ENCODE measurements around the gene TMEM129.

The TMEM129 gene

DNA sequence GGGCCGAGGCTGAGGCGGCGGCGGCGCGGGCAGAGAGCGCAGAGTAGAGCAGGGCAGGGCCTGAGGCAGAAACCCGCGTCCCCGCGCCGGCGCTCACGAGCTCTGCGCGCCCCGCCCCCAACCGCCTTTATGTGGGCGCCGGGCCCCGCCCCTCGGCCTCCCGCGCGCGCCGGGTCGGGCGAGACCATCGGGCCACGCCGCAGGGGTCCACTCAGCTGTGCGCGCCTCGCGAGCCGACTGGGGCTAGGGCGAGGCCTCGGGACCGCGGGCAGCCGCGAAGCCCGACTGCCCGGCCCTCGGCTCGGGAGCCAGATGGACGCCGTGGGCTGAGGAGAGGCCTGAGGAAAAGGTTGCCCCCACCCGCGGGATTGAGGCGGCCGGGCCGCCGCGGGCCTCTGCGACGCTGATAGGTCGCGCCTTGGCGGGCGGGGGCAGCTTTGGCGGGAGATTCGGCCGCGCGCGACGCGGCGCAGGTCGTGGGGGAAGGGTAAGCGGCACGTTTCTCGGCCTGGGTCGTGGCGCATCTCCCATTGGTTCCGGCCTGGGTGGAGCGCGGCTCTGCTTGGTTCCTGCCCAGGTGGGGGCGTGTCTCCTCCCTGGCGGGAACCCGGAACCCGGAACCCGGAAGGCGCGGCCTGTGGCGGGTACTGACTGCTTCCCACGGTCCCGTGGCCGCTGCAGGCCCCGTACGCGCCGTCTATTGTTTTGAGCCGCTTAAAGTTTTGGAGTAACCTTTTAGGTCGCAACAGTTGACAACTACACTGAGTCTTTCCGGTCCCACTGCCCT is 8.7 kb downstream of the TMEM129 start, which contains the start of gene SLBP (continued):
- TF ChIP-seq KLF16 (tag by site-specific recombination; IDR thresholded peaks at IDR 0.05) (peak; percentile 83), KLF7 (tag by site-specific recombination; IDR thresholded peaks at IDR 0.05; ENCODE audit: borderline replicate concordance) (peak; percentile 82; the same call in 1 of the 2 replicates), IKZF3 (tag by site-specific recombination; IDR thresholded peaks at IDR 0.05) (no peak), RBAK (tag by site-specific recombination; IDR thresholded peaks at IDR 0.05) (no peak), HOXD13 (CRISPR knock-in tag; IDR thresholded peaks at IDR 0.05; ENCODE audit: borderline replicate concordance) (peak; percentile 71; the same call in 1 of the 2 replicates), ZNF341 (tag by site-specific recombination; IDR thresholded peaks at IDR 0.05; ENCODE audit: low read depth) (no peak), GLI2 (tag by site-specific recombination; IDR thresholded peaks at IDR 0.05; ENCODE audit: borderline replicate concordance, low read depth) (no peak)

DNA sequence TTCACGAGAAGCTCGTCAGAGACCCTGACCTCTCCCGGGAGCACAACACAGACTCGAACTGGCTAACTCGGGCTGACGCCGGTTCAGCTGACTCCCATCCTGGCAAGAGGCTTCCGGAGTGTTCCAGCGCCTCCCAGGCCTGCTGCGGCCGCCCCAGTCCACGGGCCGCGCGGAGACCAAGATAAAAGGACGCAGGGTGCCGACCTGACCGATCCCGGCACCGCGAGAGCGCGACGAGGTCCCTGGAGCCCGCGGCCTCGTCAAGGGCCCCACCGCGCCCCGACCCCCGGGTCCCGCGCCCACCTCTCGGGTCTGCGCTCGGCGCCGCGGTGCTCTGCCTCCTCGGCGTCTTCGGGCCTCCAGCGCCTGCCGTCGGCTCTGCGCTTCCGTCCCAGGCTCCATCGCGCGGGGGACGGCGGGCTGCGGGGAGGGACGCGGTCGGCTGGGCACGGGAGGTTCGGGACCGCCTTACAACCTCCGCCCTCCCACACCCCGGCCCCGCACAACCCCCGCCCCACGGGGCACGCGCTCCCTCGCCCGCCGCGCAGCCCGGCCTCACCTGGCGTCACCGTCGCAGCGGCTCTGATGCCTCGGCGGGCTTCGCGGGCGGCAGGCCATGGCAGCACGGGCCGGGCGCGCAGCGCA is 9.4 kb downstream of the TMEM129 start:
- TF ChIP-seq ZFP69B (tag by site-specific recombination; IDR thresholded peaks at IDR 0.05) (no peak), ZSCAN23 (tag by site-specific recombination; IDR thresholded peaks at IDR 0.05) (no peak), ZBTB20 (tag by site-specific recombination; IDR thresholded peaks at IDR 0.05) (0 out of 2 replicates have a peak, but pooled peaks have one; percentile 4), ZNF76 (tag by site-specific recombination; IDR thresholded peaks at IDR 0.05; ENCODE audit: borderline replicate concordance, low read depth) (peak; percentile 65; the same call in 1 of the 2 replicates), ZEB2 (tag by site-specific recombination; IDR thresholded peaks at IDR 0.05) (0 out of 2 replicates have a peak, but pooled peaks have one; percentile 2), SP2 (tag by site-specific recombination; IDR thresholded peaks at IDR 0.05) (peak; percentile 14; the same call in 1 of the 2 replicates), GLIS2 (tag by site-specific recombination; IDR thresholded peaks at IDR 0.05) (peak; percentile 41; the same call in 1 of the 2 replicates), ZNF629 (tag by site-specific recombination; IDR thresholded peaks at IDR 0.05) (no peak), KLF8 (tag by site-specific recombination; IDR thresholded peaks at IDR 0.05) (0 out of 2 replicates have a peak, but pooled peaks have one; percentile 4)
- TF ChIP-seq, protein P1, sequence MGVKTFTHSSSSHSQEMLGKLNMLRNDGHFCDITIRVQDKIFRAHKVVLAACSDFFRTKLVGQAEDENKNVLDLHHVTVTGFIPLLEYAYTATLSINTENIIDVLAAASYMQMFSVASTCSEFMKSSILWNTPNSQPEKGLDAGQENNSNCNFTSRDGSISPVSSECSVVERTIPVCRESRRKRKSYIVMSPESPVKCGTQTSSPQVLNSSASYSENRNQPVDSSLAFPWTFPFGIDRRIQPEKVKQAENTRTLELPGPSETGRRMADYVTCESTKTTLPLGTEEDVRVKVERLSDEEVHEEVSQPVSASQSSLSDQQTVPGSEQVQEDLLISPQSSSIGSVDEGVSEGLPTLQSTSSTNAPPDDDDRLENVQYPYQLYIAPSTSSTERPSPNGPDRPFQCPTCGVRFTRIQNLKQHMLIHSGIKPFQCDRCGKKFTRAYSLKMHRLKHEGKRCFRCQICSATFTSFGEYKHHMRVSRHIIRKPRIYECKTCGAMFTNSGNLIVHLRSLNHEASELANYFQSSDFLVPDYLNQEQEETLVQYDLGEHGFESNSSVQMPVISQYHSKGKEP (tag by site-specific recombination; IDR thresholded peaks at IDR 0.05) = no peak
- TF ChIP-seq, protein P2, sequence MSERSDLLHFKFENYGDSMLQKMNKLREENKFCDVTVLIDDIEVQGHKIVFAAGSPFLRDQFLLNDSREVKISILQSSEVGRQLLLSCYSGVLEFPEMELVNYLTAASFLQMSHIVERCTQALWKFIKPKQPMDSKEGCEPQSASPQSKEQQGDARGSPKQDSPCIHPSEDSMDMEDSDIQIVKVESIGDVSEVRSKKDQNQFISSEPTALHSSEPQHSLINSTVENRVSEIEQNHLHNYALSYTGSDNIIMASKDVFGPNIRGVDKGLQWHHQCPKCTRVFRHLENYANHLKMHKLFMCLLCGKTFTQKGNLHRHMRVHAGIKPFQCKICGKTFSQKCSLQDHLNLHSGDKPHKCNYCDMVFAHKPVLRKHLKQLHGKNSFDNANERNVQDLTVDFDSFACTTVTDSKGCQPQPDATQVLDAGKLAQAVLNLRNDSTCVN (tag by site-specific recombination; optimal IDR thresholded peaks at IDR 0.05) = peak; percentile 73
- Histone ChIP-seq H3K4me3 (ENCODE audit: low read depth, low read length) (peak overlapping the region; percentile 85), H3K27ac (ENCODE audit: extremely low read depth, low read depth, low read length) (peak overlapping the region; percentile 99), H3K9me3 (ENCODE audit: control insufficient read depth, insufficient read depth, low read depth, low read length) (no peaks in the 10 kb centered on the region), H3K36me3 (ENCODE audit: control insufficient read depth in 2 of 2, insufficient read depth in 1 of 2, low read length in 2 of 2) (peaks cover 1 to 46% of the 10 kb centered on the region in 2 experiments; a peak in 2 of 3 replicates), H3K4me1 (ENCODE audit: control insufficient read depth, insufficient read depth, low read length) (no peaks in the 10 kb centered on the region)
- ChIA-PET CTCF (interaction anchor here (1.1 to 3.4 kb wide), 2 partner anchors 18 to 19 kb away, joined by 4 to 14 read pairs; no protein-coding TSS in a partner anchor), POLR2A (interaction anchor here (0.5 to 1.8 kb wide), 10 partner anchors 9 to 456 kb away, joined by 3 to 44 read pairs (median 3); partner anchors contain the start of genes TACC3 and TMEM129)

DNA sequence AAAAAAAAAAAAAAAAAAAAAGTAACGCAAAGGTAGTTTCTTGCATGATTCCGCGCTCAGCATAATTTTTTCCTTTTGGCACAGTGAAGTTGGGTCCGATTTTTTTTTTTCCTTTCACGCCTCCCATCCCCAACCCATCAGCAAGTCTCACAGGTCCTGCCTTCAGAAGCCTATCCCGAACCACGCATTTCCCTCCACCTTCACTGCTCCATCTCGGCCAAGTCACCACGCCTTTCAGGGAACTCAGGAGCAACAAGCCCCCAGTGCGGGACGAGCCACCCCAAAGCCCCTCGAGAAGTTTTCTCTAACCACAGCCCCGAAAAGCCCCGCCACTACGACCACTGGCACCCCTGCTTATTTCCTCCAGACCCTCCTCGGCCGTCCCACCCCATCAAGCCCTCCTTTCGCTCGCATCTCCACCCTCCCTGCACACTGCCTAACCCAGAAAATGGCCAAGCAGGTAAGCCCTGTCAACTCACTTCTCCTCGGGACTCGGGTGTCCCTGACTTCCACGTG is 10.0 kb downstream of the TMEM129 start:
- ChIA-PET POLR2A (interaction anchor here (0.5 to 1.8 kb wide), 3 partner anchors 9 to 96 kb away, joined by 3 to 44 read pairs (median 9); partner anchors contain the start of genes TACC3 and TMEM129), CTCF (interaction anchor here (1.1 kb wide), 1 partner anchor 18 kb away, joined by 4 read pairs; no protein-coding TSS in a partner anchor)
- peak overlapping the region; percentile 85 for H3K4me3 ChIP-seq (ENCODE audit: low read depth, low read length)
- H3K36me3 ChIP-seq (ENCODE audit: control insufficient read depth in 2 of 2, insufficient read depth in 1 of 2, low read length in 2 of 2) = peaks cover 4 to 45% of the 10 kb centered on the region in 2 experiments; a peak in 2 of 3 replicates
- no peaks in the 10 kb centered on the region for H3K9me3 ChIP-seq (ENCODE audit: control insufficient read depth, insufficient read depth, low read depth, low read length)
- no peaks in the 10 kb centered on the region for H3K4me1 ChIP-seq (ENCODE audit: control insufficient read depth, insufficient read depth, low read length)
- H3K27ac ChIP-seq (ENCODE audit: extremely low read depth, low read depth, low read length) = peak overlapping the region; percentile 99; the same call in 1 of the 2 replicates
- TF ChIP-seq KLF9 (tag by site-specific recombination; IDR thresholded peaks at IDR 0.05; ENCODE audit: low read depth) = 0 out of 2 replicates have a peak, but pooled peaks have one; percentile 16
- TF ChIP-seq, protein P3, sequence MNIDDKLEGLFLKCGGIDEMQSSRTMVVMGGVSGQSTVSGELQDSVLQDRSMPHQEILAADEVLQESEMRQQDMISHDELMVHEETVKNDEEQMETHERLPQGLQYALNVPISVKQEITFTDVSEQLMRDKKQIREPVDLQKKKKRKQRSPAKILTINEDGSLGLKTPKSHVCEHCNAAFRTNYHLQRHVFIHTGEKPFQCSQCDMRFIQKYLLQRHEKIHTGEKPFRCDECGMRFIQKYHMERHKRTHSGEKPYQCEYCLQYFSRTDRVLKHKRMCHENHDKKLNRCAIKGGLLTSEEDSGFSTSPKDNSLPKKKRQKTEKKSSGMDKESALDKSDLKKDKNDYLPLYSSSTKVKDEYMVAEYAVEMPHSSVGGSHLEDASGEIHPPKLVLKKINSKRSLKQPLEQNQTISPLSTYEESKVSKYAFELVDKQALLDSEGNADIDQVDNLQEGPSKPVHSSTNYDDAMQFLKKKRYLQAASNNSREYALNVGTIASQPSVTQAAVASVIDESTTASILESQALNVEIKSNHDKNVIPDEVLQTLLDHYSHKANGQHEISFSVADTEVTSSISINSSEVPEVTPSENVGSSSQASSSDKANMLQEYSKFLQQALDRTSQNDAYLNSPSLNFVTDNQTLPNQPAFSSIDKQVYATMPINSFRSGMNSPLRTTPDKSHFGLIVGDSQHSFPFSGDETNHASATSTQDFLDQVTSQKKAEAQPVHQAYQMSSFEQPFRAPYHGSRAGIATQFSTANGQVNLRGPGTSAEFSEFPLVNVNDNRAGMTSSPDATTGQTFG (tag by site-specific recombination; IDR thresholded peaks at IDR 0.05; ENCODE audit: borderline replicate concordance) = no peak
- no peak for TF ChIP-seq ZFP37 (tag by site-specific recombination; IDR thresholded peaks at IDR 0.05)
- TF ChIP-seq ZNF335 (tag by site-specific recombination; conservative IDR thresholded peaks at IDR 0.05) = peak; percentile 42; the same call in 1 of the 2 replicates
- no peak for TF ChIP-seq ZNF501 (tag by site-specific recombination; IDR thresholded peaks at IDR 0.05)
- TF ChIP-seq ZNF658 (tag by site-specific recombination; IDR thresholded peaks at IDR 0.05) = no peak
- peak; percentile 61 for TF ChIP-seq ZNF600 (tag by site-specific recombination; IDR thresholded peaks at IDR 0.05)
- TF ChIP-seq GLI2 (tag by site-specific recombination; IDR thresholded peaks at IDR 0.05; ENCODE audit: borderline replicate concordance, low read depth) = no peak
- no peak for TF ChIP-seq ZNF571 (tag by site-specific recombination; IDR thresholded peaks at IDR 0.05)
